Bronchial epithelial cell (primary cell): Measurements from ENCODE around the gene AGAP9. TPM values are rescaled to one million over a fixed set of nuclear protein-coding genes. Genes with fewer than 3 reads are reported as not detected.
A peak's percentile ranks its signal among the peaks of the same experiment; 100 is the strongest.
"Not testable (repeated sequence)": the region's sequence is repeated elsewhere in the genome, so short reads cannot be mapped to it uniquely, and the experiment has no call there.

Experiments
- DNase-seq: peaks from one replicate; pipeline ENCODE4 v3.0.0-alpha.2; 2010; ENCODE audit warnings: low read depth
- FAIRE-seq: peaks from 2 replicates; lab custom pipeline; 2011; peaks lifted over from hg19 to GRCh38; lab: Jason Lieb, UNC
- H3K27me3 ChIP-seq: 2 replicates; pipeline ENCODE4 v1.5.1; 2011; ENCODE audit warnings: low read length; ENCODE audit not compliant: control insufficient read depth, insufficient read depth
- H3K36me3 ChIP-seq: 2 replicates; pipeline ENCODE4 v1.5.1; 2011; ENCODE audit warnings: low read length; ENCODE audit not compliant: control insufficient read depth, insufficient read depth
- H3K4me3 ChIP-seq: 2 replicates; pipeline ENCODE4 v1.5.1; 2011; ENCODE audit warnings: mild to moderate bottlenecking, low read depth, low read length, control low read depth
- total RNA-seq: library from RNA; depleted of rRNA; stranded (reverse); fragments of >200 nt; gene quantifications from 2 replicates; pipeline ENCODE4 v1.2.1, GENCODE V29; 2014

AGAP9 gene
- total RNA-seq, 1 donor from 2014 or later = 3.7 TPM

GRCh38 chr10:47553214-47553859 lies 29.9 kb upstream of the AGAP9 start:
- not testable (repeated sequence) for H3K36me3 ChIP-seq, H3K27me3 ChIP-seq, FAIRE-seq
- DNase-seq = peak; percentile 35
- peak overlapping the region; percentile 71 for H3K4me3 ChIP-seq

DNA sequence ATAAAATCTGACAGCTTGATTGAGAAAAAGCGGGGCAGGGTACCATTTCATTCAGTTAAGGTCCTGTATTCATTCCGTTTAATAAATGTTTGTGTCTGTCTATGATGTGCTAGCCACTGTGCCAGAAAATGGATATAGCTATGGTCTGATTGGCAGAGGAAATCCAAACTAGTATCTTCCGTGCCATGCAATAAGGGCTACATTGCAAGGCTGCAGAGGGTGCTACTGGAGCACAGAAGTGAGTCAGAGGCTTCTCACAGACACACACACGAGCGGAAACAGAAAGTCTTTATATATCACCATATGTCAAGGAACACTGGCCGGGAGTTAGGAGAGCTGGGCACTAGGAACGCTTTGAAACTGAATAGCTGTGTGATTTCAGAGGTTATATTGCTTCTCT lies 29.3 kb upstream of the AGAP9 start:
- H3K4me3 ChIP-seq = peak overlapping the region; percentile 71
- FAIRE-seq, H3K36me3 ChIP-seq, H3K27me3 ChIP-seq: not testable (repeated sequence)
- peak; percentile 77 for DNase-seq

- not testable (repeated sequence) for H3K27me3 ChIP-seq, DNase-seq, H3K36me3 ChIP-seq, FAIRE-seq, H3K4me3 ChIP-seq
Observed at GRCh38 chr10:47547286-47547685, 23.8 kb upstream of the AGAP9 start.

DNA sequence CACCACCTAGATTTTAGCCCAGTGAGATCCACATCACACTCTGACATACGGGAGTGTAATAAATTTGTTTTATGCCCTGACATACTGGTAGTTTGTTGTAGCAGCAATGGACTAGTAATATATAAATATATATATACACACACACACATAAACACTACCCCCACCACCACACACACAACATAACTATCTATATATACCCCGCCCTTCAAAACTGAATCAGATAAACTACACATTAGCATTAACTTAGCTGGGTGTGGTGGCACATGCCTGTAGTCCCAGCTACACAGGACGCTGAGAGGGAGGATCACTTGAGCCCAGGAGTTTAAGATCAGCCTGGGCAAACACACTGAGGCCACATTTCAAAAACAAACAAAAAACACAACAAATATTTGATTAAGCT lies 13.0 kb upstream of the AGAP9 start:
- not testable (repeated sequence) for H3K27me3 ChIP-seq, H3K36me3 ChIP-seq, H3K4me3 ChIP-seq, FAIRE-seq, DNase-seq

DNA sequence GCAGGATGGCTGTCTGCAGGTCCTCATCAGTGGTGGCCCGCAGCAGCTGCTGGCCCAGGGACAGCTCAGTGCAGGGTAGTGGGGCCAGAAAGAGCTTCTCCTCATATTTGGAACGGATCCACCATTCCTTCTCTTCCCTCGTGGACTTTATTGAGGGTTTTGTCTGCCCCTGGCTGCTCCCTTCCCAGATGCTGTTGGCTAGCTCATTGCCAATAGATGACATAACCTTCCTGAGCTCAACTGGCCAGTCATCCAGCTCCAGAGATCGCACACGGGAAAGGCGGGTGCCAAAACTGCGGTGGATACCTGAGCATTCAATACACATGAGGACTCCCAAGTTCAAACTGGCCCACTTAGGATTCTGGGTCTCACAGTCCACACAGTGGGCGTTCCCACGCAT lies 21.1 kb downstream of the AGAP9 start:
- FAIRE-seq, DNase-seq, H3K36me3 ChIP-seq, H3K27me3 ChIP-seq, H3K4me3 ChIP-seq: not testable (repeated sequence)

DNA sequence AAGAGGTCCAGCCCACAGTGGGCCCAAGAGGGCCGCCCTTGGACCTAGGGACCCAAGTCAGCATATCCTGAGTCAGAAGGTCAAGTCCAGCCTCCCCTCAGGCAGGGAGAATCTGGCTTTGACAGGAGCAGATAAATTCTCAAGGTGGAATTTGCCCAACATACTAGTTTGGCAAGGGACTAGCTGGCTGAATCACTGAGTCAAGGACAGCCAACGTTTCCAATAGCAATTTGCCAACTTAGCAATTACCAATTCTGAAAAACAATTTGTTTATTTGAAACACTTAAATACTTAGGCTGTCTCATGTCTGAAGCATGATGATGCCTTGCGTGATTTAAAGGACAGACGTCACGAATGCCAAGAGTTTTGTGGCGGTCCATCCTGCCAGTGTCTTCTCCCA lies 29.2 kb downstream of the AGAP9 start:
- not testable (repeated sequence) for DNase-seq, H3K36me3 ChIP-seq, H3K4me3 ChIP-seq, H3K27me3 ChIP-seq, FAIRE-seq

- FAIRE-seq, H3K27me3 ChIP-seq, DNase-seq: not testable (repeated sequence)
Observed at GRCh38 chr10:47491600-47491999, 31.8 kb downstream of the AGAP9 start, which contains the start of gene FAM25G. Gene FAM25G, minus strand, starts transcription at chr10:47491700. Its CDS starts 26 bp downstream, at chr10:47491674.

DNA sequence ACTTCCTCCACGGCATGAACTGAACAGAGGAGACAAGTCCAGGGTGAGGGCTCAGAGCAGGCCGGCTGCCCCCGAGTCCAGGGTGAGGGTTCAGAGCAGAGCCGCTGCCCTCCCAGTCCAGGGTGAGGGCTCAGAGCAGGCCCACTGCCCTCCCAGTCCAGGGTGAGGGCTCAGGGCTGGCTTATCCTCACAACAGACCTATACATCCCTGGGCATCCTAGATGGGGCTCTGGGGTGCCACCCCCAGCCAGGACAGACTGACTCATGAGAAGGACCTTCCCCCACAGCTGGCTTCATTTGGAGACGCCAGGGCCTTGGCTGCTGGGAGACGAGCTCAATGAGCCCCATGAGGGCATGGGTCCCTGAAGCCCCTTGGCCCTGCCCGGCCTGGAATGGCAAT lies 33.8 kb downstream of the AGAP9 start:
- H3K36me3 ChIP-seq, H3K27me3 ChIP-seq, FAIRE-seq, H3K4me3 ChIP-seq, DNase-seq: not testable (repeated sequence)

More at GRCh38 chr10:47491600-47491999, 31.8 kb downstream of the AGAP9 start, which contains the start of gene FAM25G:
- not testable (repeated sequence) for H3K4me3 ChIP-seq, H3K36me3 ChIP-seq

DNA sequence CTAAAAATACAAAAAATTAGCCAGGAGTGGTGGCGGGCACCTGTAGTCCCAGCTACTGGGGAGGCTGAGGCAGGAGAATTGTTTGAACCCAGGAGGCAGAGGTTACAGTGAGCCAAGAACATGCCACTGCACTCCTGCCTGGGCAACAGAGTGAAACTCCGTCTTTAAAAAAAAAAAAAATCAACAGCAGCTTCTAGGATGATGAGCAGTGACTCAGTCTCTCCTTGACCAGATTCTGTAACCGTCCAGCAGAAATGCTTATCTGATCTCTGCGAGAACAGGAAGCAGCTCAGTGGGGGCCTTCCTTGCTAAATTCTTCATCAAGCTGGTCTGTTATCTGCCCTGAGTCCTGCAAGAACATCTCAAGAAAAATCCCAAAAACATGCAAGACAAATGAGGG lies 37.5 kb downstream of the AGAP9 start:
- not testable (repeated sequence) for FAIRE-seq, H3K4me3 ChIP-seq, H3K36me3 ChIP-seq, H3K27me3 ChIP-seq
- DNase-seq = peak; percentile 64

DNA sequence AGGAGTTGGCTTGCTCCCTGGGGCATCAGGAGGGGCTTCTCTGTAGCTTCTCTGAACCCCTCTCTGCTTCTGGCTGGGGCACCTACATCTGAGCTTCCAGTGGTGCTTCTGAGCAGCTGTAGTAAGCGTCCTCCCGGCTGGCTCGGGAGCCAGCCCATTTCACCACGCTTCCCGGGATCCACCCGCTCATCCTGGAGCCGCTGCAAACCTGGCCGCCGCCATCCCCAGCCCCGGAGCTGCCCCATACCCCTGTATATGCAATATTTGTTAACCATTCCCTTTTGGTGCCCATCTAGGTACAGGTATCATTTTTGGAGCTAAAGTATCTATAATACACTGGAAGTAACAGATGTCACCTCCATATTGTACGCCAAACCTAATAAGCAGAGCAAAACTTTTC lies 38.7 kb downstream of the AGAP9 start:
- H3K4me3 ChIP-seq, DNase-seq, H3K27me3 ChIP-seq, H3K36me3 ChIP-seq, FAIRE-seq: not testable (repeated sequence)

GRCh38 chr10:47483923-47484322 lies 39.5 kb downstream of the AGAP9 start, which contains the start of gene ANXA8:
Gene ANXA8, minus strand, starts transcription at chr10:47484115. Its CDS starts 182 bp downstream, at chr10:47483933.
- peak within 1 kb of the TSS; percentile 41 for H3K4me3 ChIP-seq
- peak; percentile 77 for DNase-seq
- not testable (repeated sequence) for FAIRE-seq, H3K27me3 ChIP-seq, H3K36me3 ChIP-seq

GRCh38 chr10:47482367-47482766 lies 41.1 kb downstream of the AGAP9 start:
- FAIRE-seq, H3K4me3 ChIP-seq, DNase-seq, H3K27me3 ChIP-seq, H3K36me3 ChIP-seq: not testable (repeated sequence)

DNA sequence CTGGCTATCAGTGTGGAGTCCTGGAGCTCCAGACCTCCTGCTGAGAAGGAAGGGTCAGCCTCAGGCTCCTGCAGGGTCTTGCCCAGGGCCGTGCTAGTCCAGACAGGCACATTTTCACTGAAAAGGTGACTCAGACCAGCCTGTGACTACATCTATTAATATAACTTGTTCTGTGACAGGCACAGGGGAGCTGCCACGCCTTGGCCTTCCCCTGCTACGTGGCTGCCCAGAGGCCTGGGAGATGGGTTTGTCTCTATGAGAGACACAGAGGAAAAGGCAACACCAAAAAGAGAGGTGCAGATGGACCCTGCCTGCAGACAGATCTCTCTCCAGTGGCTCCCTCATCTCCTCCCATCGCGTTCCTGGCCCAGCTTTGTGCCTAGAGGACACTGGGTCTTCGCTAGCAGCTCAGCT lies 41.7 kb downstream of the AGAP9 start:
- peak; percentile 45 for DNase-seq
- H3K4me3 ChIP-seq = peak overlapping the region; percentile 16
- not testable (repeated sequence) for H3K36me3 ChIP-seq, H3K27me3 ChIP-seq, FAIRE-seq

DNA sequence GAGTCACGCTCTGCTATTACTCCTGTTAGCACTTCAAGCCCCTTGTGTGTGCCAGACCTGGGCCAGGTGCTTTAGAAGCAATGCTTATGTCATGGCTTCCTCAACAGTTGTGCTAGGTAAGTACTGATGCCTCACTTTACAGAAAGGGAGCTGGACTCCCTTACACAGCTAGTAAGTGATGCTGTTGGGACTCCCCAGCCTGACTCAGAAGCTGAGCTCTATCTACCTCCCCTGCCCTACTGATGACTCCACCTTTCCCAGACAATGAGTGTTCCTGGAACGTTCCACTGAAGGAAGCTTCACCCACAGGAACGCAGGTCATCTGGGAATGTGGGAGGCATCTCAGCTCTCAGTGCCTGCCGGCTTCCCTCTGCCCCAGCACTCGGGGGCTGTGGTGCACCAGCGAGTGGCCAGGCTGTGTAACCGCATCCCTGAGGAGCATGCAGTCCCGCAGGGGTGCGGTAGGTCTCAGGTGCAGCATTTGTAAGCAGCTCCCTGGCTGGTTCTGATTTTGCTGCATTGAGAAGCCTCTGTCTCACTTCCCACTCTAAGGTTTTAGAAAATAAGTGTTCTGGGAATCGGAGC lies 42.2 kb downstream of the AGAP9 start:
- DNase-seq = peak; percentile 69
- H3K27me3 ChIP-seq, FAIRE-seq, H3K36me3 ChIP-seq: not testable (repeated sequence)
- H3K4me3 ChIP-seq = peak overlapping the region; percentile 20
